ENCODE data around the gene LLGL2. TPM values are rescaled to one million over a fixed set of nuclear protein-coding genes. Genes with fewer than 3 reads are reported as not detected.
A peak's percentile ranks its signal among the peaks of the same experiment; 100 is the strongest.

The LLGL2 gene
- polyA plus RNA-seq, 10 donors: 2.8 to 5.3 (median 4.6) TPM

- DNase-seq: no peak
Observed at GRCh38 chr17:75490953-75491649, 34.4 kb upstream of the LLGL2 start.

GRCh38 chr17:75491680-75492079, 33.8 kb upstream of the LLGL2 start:
- no peak for DNase-seq

- DNase-seq: no peak
Observed at GRCh38 chr17:75492555-75493168, 32.8 kb upstream of the LLGL2 start.

- no peak for DNase-seq
Observed at GRCh38 chr17:75493476-75494129, 31.9 kb upstream of the LLGL2 start.

DNA sequence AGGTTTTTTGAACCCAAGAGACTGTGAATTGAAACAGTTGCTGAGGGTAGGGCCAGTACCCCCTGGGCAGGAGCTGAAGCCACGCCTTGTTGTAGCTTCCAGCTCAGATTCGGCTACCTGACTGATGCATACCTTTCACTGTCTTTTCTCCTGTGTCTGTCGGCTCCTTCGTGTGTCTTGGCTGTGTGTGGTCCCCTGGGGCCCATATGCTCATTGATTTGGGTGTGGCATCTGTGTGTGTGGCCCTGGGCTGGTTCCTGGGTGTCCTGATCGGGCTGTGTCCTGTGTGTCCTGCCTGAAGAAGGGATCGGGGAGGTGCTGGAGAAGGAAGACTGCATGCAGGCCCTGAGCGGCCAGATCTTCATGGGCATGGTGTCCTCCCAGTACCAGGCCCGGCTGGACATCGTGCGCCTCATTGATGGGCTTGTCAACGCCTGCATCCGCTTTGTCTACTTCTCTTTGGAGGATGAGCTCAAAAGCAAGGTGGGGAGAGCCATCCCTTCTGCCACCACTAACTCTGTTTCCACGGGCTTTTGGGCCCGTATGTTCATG, 31.1 kb upstream of the LLGL2 start:
- DNase-seq: no peak

GRCh38 chr17:75496005-75496404, 29.5 kb upstream of the LLGL2 start:
- DNase-seq: no peak

- DNase-seq: no peak
Observed at GRCh38 chr17:75498039-75498725, 27.3 kb upstream of the LLGL2 start.

- peak in 1 of 3 donors; percentile 27 for DNase-seq
Observed at GRCh38 chr17:75498726-75499213, 26.7 kb upstream of the LLGL2 start.

- DNase-seq: no peak
Observed at GRCh38 chr17:75499313-75500022, 26.0 kb upstream of the LLGL2 start.

DNA sequence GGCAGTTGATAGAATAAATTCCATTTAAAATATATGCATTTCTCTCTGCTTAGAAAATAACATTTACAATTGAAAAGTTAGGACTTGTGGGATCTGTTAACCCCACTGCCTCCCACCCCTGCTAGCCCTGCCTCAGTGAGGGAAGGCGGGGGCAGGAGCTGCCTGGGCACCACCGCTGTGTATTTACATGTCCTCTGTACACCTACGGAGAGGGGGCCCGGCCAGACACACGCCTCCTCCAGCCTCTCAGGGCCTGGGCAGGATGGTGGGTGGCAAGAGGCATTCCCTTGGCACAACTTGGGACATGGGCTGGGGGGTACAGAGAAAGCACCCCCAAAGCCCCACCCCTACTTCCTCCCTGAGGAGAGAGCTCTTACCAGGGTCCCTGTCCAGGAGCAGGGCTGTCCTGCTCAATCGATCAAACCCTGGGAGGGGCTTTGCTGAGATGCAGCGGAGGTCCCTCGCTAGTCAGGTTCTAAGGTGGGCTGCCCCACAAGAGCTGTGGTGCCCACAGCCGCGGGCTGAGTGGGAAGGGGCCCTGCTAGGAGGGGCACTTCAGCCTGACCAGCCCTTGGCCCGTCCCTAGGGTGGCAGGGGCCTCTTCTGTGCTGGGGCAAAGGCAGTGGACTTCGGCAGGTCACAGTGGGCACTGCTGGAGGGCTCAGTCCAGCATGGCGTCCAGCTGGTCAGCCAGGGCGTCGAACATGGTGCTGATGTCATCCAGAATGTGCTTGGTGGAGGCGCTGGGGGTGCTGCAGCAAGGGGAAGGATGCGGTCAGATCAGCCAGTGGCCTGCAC, 24.9 kb upstream of the LLGL2 start:
- no peak for DNase-seq

DNA sequence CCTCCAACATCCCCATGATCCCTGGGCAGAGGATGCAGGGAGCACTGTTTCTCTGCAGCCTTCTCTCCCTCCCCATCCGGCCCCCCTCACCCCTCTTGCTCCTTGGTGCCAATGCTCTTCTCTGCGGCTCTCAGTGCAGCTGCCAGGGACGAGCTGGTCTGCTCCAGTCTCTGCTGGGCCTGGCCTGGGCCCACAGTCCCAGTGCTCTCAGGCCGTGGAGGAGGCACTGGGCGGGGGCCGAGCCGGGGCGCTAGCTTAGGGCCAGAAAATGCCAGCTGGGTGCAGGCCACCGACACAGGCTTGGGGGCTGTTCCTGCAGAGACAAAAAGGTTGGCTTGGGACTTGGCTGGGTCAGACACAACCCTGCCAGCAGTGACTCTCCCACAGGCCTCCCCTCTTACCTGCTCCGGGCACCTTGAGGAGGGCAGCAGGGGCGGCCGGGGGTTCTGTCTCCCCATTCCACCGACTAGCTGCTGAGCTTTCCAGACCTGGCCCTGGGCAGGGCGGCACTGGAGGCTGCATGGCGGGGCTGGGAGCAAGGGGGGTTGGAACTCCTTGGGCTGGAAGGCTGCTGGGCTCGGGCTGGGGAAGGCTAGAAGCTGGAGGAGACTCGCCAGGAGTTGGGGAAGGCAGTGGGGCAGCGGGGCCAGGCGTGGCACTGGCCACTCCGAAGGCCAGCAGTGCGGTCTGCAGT, 24.0 kb upstream of the LLGL2 start:
- peak in 1 of 3 donors; percentile 42 for DNase-seq

- no peak for DNase-seq
Observed at GRCh38 chr17:75502072-75502720, 23.3 kb upstream of the LLGL2 start.

GRCh38 chr17:75502721-75503329, 22.7 kb upstream of the LLGL2 start:
- no peak for DNase-seq

DNA sequence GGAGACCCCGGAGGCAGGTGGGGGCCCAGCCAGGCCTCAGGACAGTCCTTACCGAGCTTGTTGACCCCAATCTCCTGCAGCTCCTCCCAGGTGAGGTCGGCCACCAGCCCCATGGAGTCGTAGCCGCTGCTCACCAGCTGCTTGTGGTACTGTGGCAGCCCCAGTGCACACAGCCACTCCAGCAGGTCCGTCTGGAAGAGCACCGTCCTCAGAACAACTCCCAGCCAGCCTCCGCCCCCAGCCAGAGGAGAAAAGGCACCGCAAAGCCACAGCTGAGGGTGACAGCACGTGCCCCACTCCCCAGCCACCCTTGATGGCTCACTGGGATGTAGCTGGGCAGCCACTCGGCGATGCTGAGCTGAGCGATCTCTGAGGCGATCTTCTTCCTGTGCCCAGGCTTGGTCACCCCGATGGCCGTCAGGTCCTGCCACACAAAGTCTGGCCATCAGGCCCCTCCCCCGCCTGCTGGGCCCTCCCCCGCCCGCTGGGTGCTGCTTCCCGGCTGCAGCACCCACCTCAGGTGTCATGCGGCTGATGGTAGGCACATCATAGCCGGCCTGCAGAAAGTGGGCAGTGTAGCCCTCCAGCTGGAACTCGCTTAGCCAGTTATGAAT, 22.1 kb upstream of the LLGL2 start:
- no peak for DNase-seq

- no peak for DNase-seq
Observed at GRCh38 chr17:75503976-75504346, 21.5 kb upstream of the LLGL2 start.

- DNase-seq: no peak
Observed at GRCh38 chr17:75504347-75505151, 20.9 kb upstream of the LLGL2 start.

- no peak for DNase-seq
Observed at GRCh38 chr17:75505152-75505409, 20.4 kb upstream of the LLGL2 start.

GRCh38 chr17:75505640-75506039, 19.9 kb upstream of the LLGL2 start:
- no peak for DNase-seq

Data from muscle of back (tissue), 11 donors.